ENCODE measurements around the gene EDN1.
"Not testable (repeated sequence)": the region's sequence is repeated elsewhere in the genome, so short reads cannot be mapped to it uniquely, and the experiment has no call there.

GRCh38 chr6:12320074-12320473 is 29.9 kb downstream of the EDN1 start:
- not testable (repeated sequence) for TF ChIP-seq CTCF, POLR2A (IDR thresholded peaks at IDR 0.05)
